NOMO-1 treated with dmso at 0.1 percent for 144 hours (cell line): ENCODE data around the gene NAB1.

Source experiments
- DNase-seq: peaks from one replicate; lab custom pipeline; 2025; ENCODE audit not compliant: unreplicated experiment; lab: John Stamatoyannopoulos, UW

The NAB1 gene

GRCh38 chr2:190713471-190713870 lies 64.6 kb downstream of the NAB1 start:
- no peak for DNase-seq

GRCh38 chr2:190714958-190715357 lies 66.1 kb downstream of the NAB1 start:
- no peak for DNase-seq

- no peak for DNase-seq
These were observed 67.4 kb downstream of the NAB1 start for GRCh38 chr2:190716176-190716807.

GRCh38 chr2:190717306-190717705 lies 68.4 kb downstream of the NAB1 start:
- no peak for DNase-seq

GRCh38 chr2:190717764-190718651 lies 69.1 kb downstream of the NAB1 start:
- no peak for DNase-seq

- no peak for DNase-seq
These were observed 70.0 kb downstream of the NAB1 start for GRCh38 chr2:190718652-190719526.

- DNase-seq = no peak
These were observed 71.4 kb downstream of the NAB1 start for GRCh38 chr2:190720276-190720675.

- DNase-seq = no peak
These were observed 71.8 kb downstream of the NAB1 start for GRCh38 chr2:190720691-190721090.

GRCh38 chr2:190722061-190722759 lies 73.3 kb downstream of the NAB1 start:
- no peak for DNase-seq

- no peak for DNase-seq
These were observed 74.0 kb downstream of the NAB1 start for GRCh38 chr2:190722835-190723234.

GRCh38 chr2:190723397-190724090 lies 74.7 kb downstream of the NAB1 start:
- no peak for DNase-seq

GRCh38 chr2:190726255-190726654 lies 77.4 kb downstream of the NAB1 start:
- DNase-seq = no peak

GRCh38 chr2:190736355-190736754 lies 87.5 kb downstream of the NAB1 start:
- no peak for DNase-seq

GRCh38 chr2:190740449-190740848 lies 91.6 kb downstream of the NAB1 start:
- DNase-seq = no peak
